ENCODE measurements around the gene ACTR1B.
A peak's percentile ranks its signal among the peaks of the same experiment; 100 is the strongest.

DNA sequence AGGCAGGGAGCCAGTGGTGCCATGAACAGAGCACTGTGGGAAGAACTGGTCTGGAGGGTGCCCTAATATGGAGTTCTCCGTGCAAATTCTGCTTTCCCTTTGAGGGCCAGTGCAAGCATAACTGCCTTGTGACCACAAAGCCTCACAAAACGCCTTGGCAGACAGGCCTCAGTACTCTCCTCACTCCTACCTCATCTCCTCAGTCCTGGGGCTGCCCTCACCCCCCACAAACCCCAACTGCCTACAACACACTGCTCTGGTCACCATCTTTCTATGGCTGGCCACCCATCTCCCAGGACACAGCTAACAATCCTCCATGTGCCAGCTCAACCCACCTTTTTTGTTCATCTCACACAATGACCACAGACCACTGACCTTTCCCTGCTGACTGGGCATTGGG lies 9.1 kb downstream of the ACTR1B start:
- TF ChIP-seq POLR2AphosphoS5 (IDR thresholded peaks at IDR 0.05; ENCODE audit: low read depth, low read length), result peak; percentile 66; the same call in 1 of the 2 replicates
- no peak for TF ChIP-seq POLR2A (IDR thresholded peaks at IDR 0.05; ENCODE audit: low read depth, low read length)
- no peak for TF ChIP-seq POU2F2 (IDR thresholded peaks at IDR 0.05; ENCODE audit: low read depth, low read length)
- no peak for TF ChIP-seq PAX5 (IDR thresholded peaks at IDR 0.05; ENCODE audit: insufficient read depth, low read length, severe bottlenecking)

Measured in GM12891 (cell line).